Testis (tissue), 3 donors: ENCODE results near the gene PRR15L. TPM values are rescaled to one million over a fixed set of nuclear protein-coding genes. Genes with fewer than 3 reads are reported as not detected.

Experiments used
- DNase-seq: peaks from one replicate; pipeline ENCODE4 v3.0.0-alpha.2; 2019
- H3K27ac ChIP-seq, 2 donors: fragments of 200-600 bp; sonication (generic); one replicate each; pipeline ENCODE4 v1.5.1; 2019
- H3K27me3 ChIP-seq: fragments of 200-600 bp; sonication (generic); one replicate; pipeline ENCODE4 v1.5.1; 2019
- H3K36me3 ChIP-seq: fragments of 200-600 bp; sonication (generic); one replicate; pipeline ENCODE4 v1.5.1; 2017; ENCODE audit warnings: low read depth; ENCODE audit errors: missing control alignments
- H3K4me1 ChIP-seq: fragments of 200-600 bp; sonication (generic); one replicate; pipeline ENCODE4 v1.5.1; 2019
- H3K4me3 ChIP-seq, 2 donors: fragments of 200-600 bp; sonication (generic); one replicate each; pipeline ENCODE4 v1.5.1; 2017 to 2019
- H3K9me3 ChIP-seq: fragments of 200-600 bp; sonication (generic); one replicate; pipeline ENCODE4 v1.5.1; 2017
- POLR2A ChIP-seq: fragments of 450-650 bp; IDR thresholded peaks from one replicate; pipeline ENCODE4 v1.6.1; 2017; ENCODE audit warnings: antibody characterized with exemption, mild to moderate bottlenecking, moderate library complexity
- WGBS, 2 donors: methylation state at CpG; one replicate each; pipeline ENCODE4 v1.1.5; 2018; 5-methylcytosine and 5-hydroxymethylcytosine counted together
- intact Hi-C: fragments of 100-400 bp; cut with DNase I; formaldehyde crosslinking; loops from one replicate; pipeline ENCODE4 v1.15.1; 2023; ENCODE audit warnings: low total_unique reads
- polyA plus RNA-seq: library from polyadenylated mRNA; stranded (reverse); fragments of 350-450 nt; fragmentation: Illumina TruSeq; extraction: RNeasy Lipid Tissue Mini Kit (QIAGEN cat#74804); gene quantifications from one replicate; pipeline ENCODE4 v1.2.3, GENCODE V29; 2014; ENCODE audit warnings: low read depth, low replicate concordance; ENCODE audit not compliant: insufficient read depth
- total RNA-seq, 2 donors: library from RNA; depleted of rRNA; stranded (reverse); fragments of >200 nt; gene quantifications; one replicate each; pipeline ENCODE4 v1.2.3, GENCODE V29; 2016
- TF ChIP-seq, protein P1 (sequence below), 3 experiments: fragments of 450-650 bp in 2 of 3; fragments of 200-600 bp in 1 of 3; sonication (generic) in 1 of 3; IDR thresholded peaks; one replicate each; pipeline ENCODE4 v1.5.1; 2016 to 2019; ENCODE audit warnings: antibody characterized with exemption in 3 of 3, mild to moderate bottlenecking in 2 of 3, moderate library complexity in 1 of 3

The PRR15L gene
- total and polyA plus RNA-seq, 3 donors from 2014 or later = 0.55 to 6.2 (median 2.5) TPM

DNA sequence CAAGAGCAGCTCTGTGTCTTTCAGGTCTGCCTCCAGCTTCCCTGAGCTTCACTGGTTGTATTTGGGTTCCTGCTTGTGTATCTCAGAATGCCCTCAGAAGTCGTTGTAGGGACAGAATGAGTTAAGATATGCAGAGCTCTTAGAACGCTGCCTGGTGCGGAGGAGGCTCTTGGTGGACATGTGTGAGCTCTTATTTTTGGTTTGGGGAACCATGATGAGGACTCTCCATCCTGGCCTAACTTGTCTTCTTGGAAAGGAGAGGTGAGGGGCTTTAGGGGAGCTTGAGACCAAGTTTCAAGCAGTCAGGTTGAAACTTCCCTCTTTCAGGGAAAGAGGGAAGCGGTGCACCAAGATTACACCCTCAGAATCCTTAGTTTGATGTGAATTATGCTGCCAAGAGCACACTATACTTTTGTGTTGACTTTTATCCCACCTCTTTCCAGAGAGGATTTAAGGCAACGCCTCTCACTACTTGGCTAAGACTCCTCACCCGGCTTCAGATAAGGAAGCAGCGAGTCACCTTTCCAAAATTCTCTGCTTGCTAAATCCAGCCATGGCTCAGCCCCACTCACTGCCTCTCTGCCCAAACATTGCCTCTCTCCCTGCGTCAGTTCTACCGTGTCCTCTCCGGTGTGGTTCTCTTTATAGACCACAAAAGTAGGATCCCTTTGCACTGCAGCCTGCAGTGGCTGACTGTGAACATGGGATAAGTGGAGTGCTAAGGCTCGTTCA, 26.0 kb upstream of the PRR15L start:
- no peak overlapping the region for H3K4me3 ChIP-seq
- no peaks in the 10 kb centered on the region for H3K27me3 ChIP-seq
- H3K36me3 ChIP-seq = no peaks in the 10 kb centered on the region
- no peak overlapping the region for H3K27ac ChIP-seq
- no peak for TF ChIP-seq POLR2A
- TF ChIP-seq, protein P1, sequence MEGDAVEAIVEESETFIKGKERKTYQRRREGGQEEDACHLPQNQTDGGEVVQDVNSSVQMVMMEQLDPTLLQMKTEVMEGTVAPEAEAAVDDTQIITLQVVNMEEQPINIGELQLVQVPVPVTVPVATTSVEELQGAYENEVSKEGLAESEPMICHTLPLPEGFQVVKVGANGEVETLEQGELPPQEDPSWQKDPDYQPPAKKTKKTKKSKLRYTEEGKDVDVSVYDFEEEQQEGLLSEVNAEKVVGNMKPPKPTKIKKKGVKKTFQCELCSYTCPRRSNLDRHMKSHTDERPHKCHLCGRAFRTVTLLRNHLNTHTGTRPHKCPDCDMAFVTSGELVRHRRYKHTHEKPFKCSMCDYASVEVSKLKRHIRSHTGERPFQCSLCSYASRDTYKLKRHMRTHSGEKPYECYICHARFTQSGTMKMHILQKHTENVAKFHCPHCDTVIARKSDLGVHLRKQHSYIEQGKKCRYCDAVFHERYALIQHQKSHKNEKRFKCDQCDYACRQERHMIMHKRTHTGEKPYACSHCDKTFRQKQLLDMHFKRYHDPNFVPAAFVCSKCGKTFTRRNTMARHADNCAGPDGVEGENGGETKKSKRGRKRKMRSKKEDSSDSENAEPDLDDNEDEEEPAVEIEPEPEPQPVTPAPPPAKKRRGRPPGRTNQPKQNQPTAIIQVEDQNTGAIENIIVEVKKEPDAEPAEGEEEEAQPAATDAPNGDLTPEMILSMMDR (IDR thresholded peaks at IDR 0.05) = no peak
- no peaks in the 10 kb centered on the region for H3K9me3 ChIP-seq
- DNase-seq = no peak
- intact Hi-C loops = no loop called here
- 63 to 65% methylated on average over 11 of the region's 11 CpGs for WGBS, 2 donors
- no peaks in the 10 kb centered on the region for H3K4me1 ChIP-seq

DNA sequence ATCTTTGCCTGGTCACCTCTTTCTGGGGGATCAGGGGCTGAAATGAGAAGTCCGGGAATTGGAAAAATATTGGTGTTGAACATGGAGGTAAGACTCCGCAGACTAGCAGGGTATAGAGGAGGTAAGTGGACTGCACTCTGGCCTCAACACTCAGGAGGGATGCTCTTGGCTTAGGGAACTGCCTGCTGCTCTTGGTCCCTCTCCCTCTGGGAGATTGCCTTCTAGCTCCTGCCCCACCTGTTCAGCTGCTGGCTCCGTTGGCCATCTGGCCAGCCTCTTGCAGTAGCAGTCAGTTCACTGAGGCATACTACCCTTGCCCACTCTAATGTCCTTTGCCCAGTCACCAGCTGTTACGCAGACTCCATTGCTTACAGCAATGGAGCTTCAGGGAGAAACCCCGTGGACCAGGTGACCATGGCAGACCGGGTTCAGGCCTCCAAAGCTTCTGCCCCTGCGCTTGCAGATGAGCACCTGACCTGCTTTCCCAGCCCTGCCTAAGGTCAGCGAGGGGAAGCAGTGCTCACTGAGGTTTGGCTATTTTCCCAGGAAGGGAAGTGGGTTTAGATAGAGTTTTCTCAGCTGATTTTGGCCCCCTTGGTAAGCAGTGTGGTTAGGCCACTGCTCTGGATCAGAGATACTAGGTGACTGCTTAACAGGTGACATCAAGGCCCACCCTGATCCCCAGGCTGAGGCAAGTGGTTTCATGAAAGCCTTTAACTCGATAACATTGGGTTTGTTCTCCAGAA, 25.1 kb upstream of the PRR15L start:
- no peaks in the 10 kb centered on the region for H3K36me3 ChIP-seq

DNA sequence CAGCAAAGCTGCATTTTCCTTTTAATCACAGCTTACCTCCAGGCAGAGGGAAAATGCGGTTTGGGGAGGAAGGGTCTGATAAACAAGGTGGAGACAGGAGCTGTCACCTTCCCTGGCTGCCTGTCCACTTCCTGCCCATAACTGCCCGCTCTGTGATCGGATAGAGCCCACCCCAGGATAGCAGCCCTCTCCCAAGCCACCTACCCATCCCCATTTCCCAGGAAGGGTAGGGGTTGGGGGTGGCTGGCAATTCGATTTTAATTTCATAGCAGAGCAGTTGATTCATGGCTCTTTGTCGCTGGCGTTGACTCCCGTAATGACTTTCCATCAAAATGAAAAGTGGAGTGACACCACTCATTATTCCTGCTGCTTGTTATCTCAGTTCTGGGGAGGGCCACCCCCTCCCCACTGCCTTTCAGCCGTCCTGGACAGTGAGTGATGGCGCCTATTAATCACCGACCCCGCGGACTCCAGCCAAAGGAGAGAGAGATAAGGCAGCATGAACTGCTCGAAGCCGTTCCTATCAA, 24.5 kb upstream of the PRR15L start:
- intact Hi-C loops = no loop called here
- Histone ChIP-seq H3K4me3 (no peak overlapping the region), H3K4me1 (no peaks in the 10 kb centered on the region), H3K27me3 (no peaks in the 10 kb centered on the region), H3K9me3 (no peaks in the 10 kb centered on the region), H3K36me3 (no peaks in the 10 kb centered on the region), H3K27ac (no peak overlapping the region)
- 74 to 78% methylated on average over 14 of the region's 14 CpGs for WGBS, 2 donors
- no peak for DNase-seq
- no peak for TF ChIP-seq POLR2A
- TF ChIP-seq, protein P1 (IDR thresholded peaks at IDR 0.05) = no peak

More for the DNA sequence above, 25.1 kb upstream of the PRR15L start:
- intact Hi-C loops = no loop called here
- 85 to 91% methylated on average over 8 to 9 of the region's 9 CpGs for WGBS, 2 donors
- TF ChIP-seq, protein P1 (IDR thresholded peaks at IDR 0.05) = no peak
- TF ChIP-seq POLR2A = no peak
- Histone ChIP-seq H3K4me1 (no peaks in the 10 kb centered on the region), H3K27ac (no peak overlapping the region), H3K4me3 (no peak overlapping the region), H3K9me3 (no peaks in the 10 kb centered on the region), H3K27me3 (no peaks in the 10 kb centered on the region)
- DNase-seq = no peak

DNA sequence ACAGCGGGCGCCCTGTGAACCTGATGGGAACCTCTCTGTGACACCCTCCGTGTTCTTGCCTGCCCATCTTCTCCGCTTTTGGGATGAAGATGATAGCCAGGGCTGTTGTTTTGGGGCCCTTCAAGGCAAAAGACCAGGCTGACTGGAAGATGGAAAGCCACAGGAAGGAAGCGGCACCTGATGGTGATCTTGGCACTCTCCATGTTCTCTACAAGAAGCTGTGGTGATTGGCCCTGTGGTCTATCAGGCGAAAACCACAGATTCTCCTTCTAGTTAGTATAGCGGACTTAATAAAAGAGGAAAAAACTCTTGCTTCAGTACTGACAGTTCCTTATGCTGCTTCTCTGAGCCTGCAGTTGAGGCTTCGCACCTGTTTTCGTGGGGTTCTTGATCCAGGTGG, 23.8 kb upstream of the PRR15L start:
- no peaks in the 10 kb centered on the region for H3K4me1 ChIP-seq
- DNase-seq = no peak
- no peaks in the 10 kb centered on the region for H3K36me3 ChIP-seq
- no peak overlapping the region for H3K27ac ChIP-seq
- H3K4me3 ChIP-seq = no peak overlapping the region
- no peak for TF ChIP-seq POLR2A
- TF ChIP-seq, protein P1 (IDR thresholded peaks at IDR 0.05) = no peak
- intact Hi-C loops = no loop called here
- H3K9me3 ChIP-seq = no peaks in the 10 kb centered on the region
- H3K27me3 ChIP-seq = no peaks in the 10 kb centered on the region
- WGBS, 2 donors = 87 to 90% methylated on average over 9 of the region's 9 CpGs
